ENCODE measurements around the gene SMIM38. TPM values are rescaled to one million over a fixed set of nuclear protein-coding genes. Genes with fewer than 3 reads are reported as not detected.

SMIM38 gene
- total and polyA plus RNA-seq, 9 of the 15 experiments (the other 6 are each of a cell fraction or from before 2014, with no cell fraction given), result 0.07 to 1.2 (median 0.21) TPM; not detected in 2

GRCh38 chr11:69127081-69127850 is 28.5 kb upstream of the SMIM38 start:
- Histone ChIP-seq H2AFZ (ENCODE audit: low read depth, low read length) (no peak overlapping the region), H3K9me1 (ENCODE audit: control insufficient read depth, insufficient read depth, low read length) (no peaks in the 10 kb centered on the region), H3K36me3 (ENCODE audit: control insufficient read depth, insufficient read depth, low read length) (no peaks in the 10 kb centered on the region), H3K79me2 (ENCODE audit: control insufficient read depth, insufficient read depth, low read length) (no peaks in the 10 kb centered on the region), H3K4me2 (ENCODE audit: insufficient read depth, low read length) (no peak overlapping the region), H3K4me3 (no peak overlapping the region), H3K4me1 (replicated peaks in 1 of 2; ENCODE audit: control insufficient read depth in 2 of 2, insufficient read depth in 2 of 2, low read length in 2 of 2) (peaks cover 0 to 17% of the 10 kb centered on the region in 2 experiments; a peak in 2 of 5 replicates), H4K20me1 (replicated peaks; ENCODE audit: control insufficient read depth, insufficient read depth, low read length) (no peaks in the 10 kb centered on the region), H3K9me3 (replicated peaks; ENCODE audit: control insufficient read depth, insufficient read depth, low read depth, low read length) (no peaks in the 10 kb centered on the region), H3K27me3 (ENCODE audit: control insufficient read depth in 2 of 2, insufficient read depth in 2 of 2, low read length in 2 of 2) (peaks cover 0 to 24% of the 10 kb centered on the region in 2 experiments; a peak in 4 of 5 replicates), H3K9ac (ENCODE audit: insufficient read depth in 1 of 2, low read depth in 2 of 2, low read length in 2 of 2) (no peak overlapping the region), H3K27ac (ENCODE audit: extremely low read depth, low read depth, low read length) (no peak overlapping the region)
- no peak for ATAC-seq
- no peak for FAIRE-seq
- intact Hi-C loops (cut with micrococcal nuclease), result no loop called here
- no TSS peak for BruUV-seq (replicated peaks)
- WGBS (ENCODE audit: insufficient coverage, low coverage, missing lambda C conversion rate), result 18% methylated on average over 21 of the region's 26 CpGs
- CTCF ChIA-PET (ENCODE audit: low intra/inter-chr PET ratio), result no interaction called here
- TF ChIP-seq ZKSCAN1 (IDR thresholded peaks at IDR 0.05; ENCODE audit: low read depth, low read length), result peak; percentile 57; the same call in 1 of the 2 replicates
- TF ChIP-seq MEF2A (IDR thresholded peaks at IDR 0.05; ENCODE audit: control insufficient read depth, low read depth, low read length), result no peak
- in situ Hi-C loops (cut with MboI), result no loop called here
- POLR2A ChIA-PET, result interaction anchor here (0.7 kb wide), 1 partner anchor 523 kb away, joined by 3 read pairs; no protein-coding TSS in a partner anchor
- DNase-seq (ENCODE audit: extremely low read depth in 1 of 4, low spot score in 3 of 4), result no peak

DNA sequence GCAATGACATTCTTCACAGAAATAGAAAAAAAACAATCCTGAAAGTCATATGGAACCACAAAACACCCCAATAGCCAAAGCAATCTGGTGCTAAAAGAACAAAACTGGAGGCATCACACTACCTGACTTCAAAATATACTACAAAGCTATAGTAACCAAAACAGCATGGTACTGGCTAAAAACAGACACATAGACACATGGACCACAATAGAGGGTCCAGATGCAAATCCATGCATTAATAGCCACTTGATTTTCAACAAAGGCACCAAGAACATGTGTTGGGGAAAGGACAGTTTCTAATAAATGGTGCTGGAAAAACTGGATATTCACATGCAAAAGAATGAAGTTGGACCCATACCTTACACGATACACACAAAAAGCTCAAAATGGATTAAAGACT is 27.9 kb upstream of the SMIM38 start:
- Histone ChIP-seq H3K27me3 (ENCODE audit: control insufficient read depth in 2 of 2, insufficient read depth in 2 of 2, low read length in 2 of 2) (peaks cover 0 to 18% of the 10 kb centered on the region in 2 experiments; a peak in 3 of 5 replicates), H3K9ac (ENCODE audit: insufficient read depth in 1 of 2, low read depth in 2 of 2, low read length in 2 of 2) (no peak overlapping the region), H3K36me3 (ENCODE audit: control insufficient read depth, insufficient read depth, low read length) (no peaks in the 10 kb centered on the region), H3K4me3 (no peak overlapping the region), H3K27ac (ENCODE audit: extremely low read depth, low read depth, low read length) (no peak overlapping the region), H3K9me3 (replicated peaks; ENCODE audit: control insufficient read depth, insufficient read depth, low read depth, low read length) (no peaks in the 10 kb centered on the region), H3K79me2 (ENCODE audit: control insufficient read depth, insufficient read depth, low read length) (no peaks in the 10 kb centered on the region), H3K4me1 (replicated peaks in 1 of 2; ENCODE audit: control insufficient read depth in 2 of 2, insufficient read depth in 2 of 2, low read length in 2 of 2) (peaks cover 0 to 12% of the 10 kb centered on the region in 2 experiments; a peak in 2 of 5 replicates), H2AFZ (ENCODE audit: low read depth, low read length) (no peak overlapping the region), H4K20me1 (replicated peaks; ENCODE audit: control insufficient read depth, insufficient read depth, low read length) (no peaks in the 10 kb centered on the region), H3K9me1 (ENCODE audit: control insufficient read depth, insufficient read depth, low read length) (no peaks in the 10 kb centered on the region), H3K4me2 (ENCODE audit: insufficient read depth, low read length) (no peak overlapping the region)
- ATAC-seq (no peak), DNase-seq (ENCODE audit: extremely low read depth in 1 of 4, low spot score in 3 of 4) (no peak), FAIRE-seq (no peak)
- CTCF ChIA-PET (ENCODE audit: low intra/inter-chr PET ratio), result no interaction called here
- 0% methylated on average over 1 of the region's 1 CpG for WGBS (ENCODE audit: insufficient coverage, low coverage, missing lambda C conversion rate)
- in situ Hi-C loops (cut with MboI) (no loop called here), intact Hi-C loops (cut with micrococcal nuclease) (no loop called here)
- POLR2A ChIA-PET, result interaction anchor here (0.7 kb wide), 1 partner anchor 522 kb away, joined by 3 read pairs; no protein-coding TSS in a partner anchor
- BruUV-seq (replicated peaks), result no TSS peak
- TF ChIP-seq BCOR (IDR thresholded peaks at IDR 0.05) (peak; percentile 31; the same call in 1 of the 2 replicates), ETV6 (IDR thresholded peaks at IDR 0.05; ENCODE audit: borderline replicate concordance in 1 of 2, low read depth in 2 of 2, low read length in 1 of 2) (no peak), ETV6 (CRISPR knock-in tag; IDR thresholded peaks at IDR 0.05; ENCODE audit: borderline replicate concordance) (no peak), CREBBP (IDR thresholded peaks at IDR 0.05; ENCODE audit: low read depth, low read length) (no peak), BMI1 (IDR thresholded peaks at IDR 0.05; ENCODE audit: low read length) (no peak), RBM25 (IDR thresholded peaks at IDR 0.05; ENCODE audit: low read depth, low read length, severe bottlenecking) (peak; percentile 65)
